Activated B cell treated with CpG ODN at 0.5 μM for 24 hours (primary cell): ENCODE measurements around the gene STX7. TPM values are rescaled to one million over a fixed set of nuclear protein-coding genes. Genes with fewer than 3 reads are reported as not detected.
A peak's percentile ranks its signal among the peaks of the same experiment; 100 is the strongest.

ENCODE experiments used
- ATAC-seq: fragments of 200-7000 bp; cut with Tn5 transposase; one replicate; pipeline ENCODE4 v1.10.0; 2021; ENCODE audit warnings: low read depth, mild to moderate bottlenecking, moderate library complexity
- CTCF ChIA-PET: fragments of 350-600 bp; sonication (Branson Sonifier 250); formaldehyde crosslinking; loops from one replicate; lab custom pipeline; 2021; ENCODE audit warnings: antibody characterized with exemption; lab: Charles Lee
- POLR2A ChIA-PET: fragments of 350-600 bp; sonication (Branson Sonifier 250); formaldehyde crosslinking; loops from one replicate; lab custom pipeline; 2021; ENCODE audit warnings: antibody characterized with exemption; lab: Charles Lee
- DNase-seq: peaks from one replicate; pipeline ENCODE4 v3.0.0; 2022
- H3K27ac Mint-ChIP-seq: one replicate; pipeline ENCODE4 v1.8.0; 2020; ENCODE audit warnings: mixed read lengths
- H3K27me3 Mint-ChIP-seq: one replicate; pipeline ENCODE4 v1.8.0; 2021; ENCODE audit warnings: mixed read lengths
- H3K36me3 Mint-ChIP-seq: one replicate; pipeline ENCODE4 v1.8.0; 2021; ENCODE audit warnings: low read depth, mixed read lengths
- H3K4me1 Mint-ChIP-seq: one replicate; pipeline ENCODE4 v1.8.0; 2021; ENCODE audit warnings: mixed read lengths
- H3K4me3 Mint-ChIP-seq: one replicate; pipeline ENCODE4 v1.8.0; 2020; ENCODE audit warnings: mild to moderate bottlenecking, mixed read lengths
- H3K9me3 Mint-ChIP-seq: one replicate; pipeline ENCODE4 v1.8.0; 2020; ENCODE audit warnings: mixed read lengths
- intact Hi-C: fragments of 100-400 bp; cut with micrococcal nuclease; formaldehyde crosslinking; loops from one replicate; pipeline ENCODE4 v1.15.1; 2024
- total RNA-seq: library from RNA; stranded (reverse); gene quantifications from 2 replicates; pipeline ENCODE4 v1.2.3, GENCODE V29; 2022
- TF ChIP-seq, protein P1 (sequence below): fragments of 200-600 bp; IDR thresholded peaks from one replicate; pipeline ENCODE4 v1.8.0; 2022; ENCODE audit warnings: antibody characterized with exemption, mild to moderate bottlenecking

STX7 gene
- total RNA-seq, 1 donor from 2014 or later: 138 TPM

- Mint-ChIP-seq H3K27ac (peak overlapping the region; percentile 77), H3K9me3 (no peaks in the 10 kb centered on the region), H3K36me3 (peaks cover 84% of the 10 kb centered on the region), H3K27me3 (no peaks in the 10 kb centered on the region), H3K4me3 (peak overlapping the region; percentile 47), H3K4me1 (peaks cover 94% of the 10 kb centered on the region)
- intact Hi-C loops: loop anchor here (1.0 kb wide), 1 partner anchor 14 kb away; no protein-coding TSS in a partner anchor
- TF ChIP-seq, protein P1, sequence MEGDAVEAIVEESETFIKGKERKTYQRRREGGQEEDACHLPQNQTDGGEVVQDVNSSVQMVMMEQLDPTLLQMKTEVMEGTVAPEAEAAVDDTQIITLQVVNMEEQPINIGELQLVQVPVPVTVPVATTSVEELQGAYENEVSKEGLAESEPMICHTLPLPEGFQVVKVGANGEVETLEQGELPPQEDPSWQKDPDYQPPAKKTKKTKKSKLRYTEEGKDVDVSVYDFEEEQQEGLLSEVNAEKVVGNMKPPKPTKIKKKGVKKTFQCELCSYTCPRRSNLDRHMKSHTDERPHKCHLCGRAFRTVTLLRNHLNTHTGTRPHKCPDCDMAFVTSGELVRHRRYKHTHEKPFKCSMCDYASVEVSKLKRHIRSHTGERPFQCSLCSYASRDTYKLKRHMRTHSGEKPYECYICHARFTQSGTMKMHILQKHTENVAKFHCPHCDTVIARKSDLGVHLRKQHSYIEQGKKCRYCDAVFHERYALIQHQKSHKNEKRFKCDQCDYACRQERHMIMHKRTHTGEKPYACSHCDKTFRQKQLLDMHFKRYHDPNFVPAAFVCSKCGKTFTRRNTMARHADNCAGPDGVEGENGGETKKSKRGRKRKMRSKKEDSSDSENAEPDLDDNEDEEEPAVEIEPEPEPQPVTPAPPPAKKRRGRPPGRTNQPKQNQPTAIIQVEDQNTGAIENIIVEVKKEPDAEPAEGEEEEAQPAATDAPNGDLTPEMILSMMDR: no peak
- ChIA-PET POLR2A (interaction anchor here (0.7 kb wide), 1 partner anchor 553 kb away, joined by 3 read pairs; the partner anchor contains the start of gene CCN2), CTCF (no interaction called here)
- DNase-seq: no peak
- ATAC-seq: no peak
Observed at GRCh38 chr6:132504757-132505156, 8.2 kb downstream of the STX7 start.

GRCh38 chr6:132499757-132500156 is 13.2 kb downstream of the STX7 start:
- ChIA-PET CTCF (interaction anchor here (1.0 to 1.5 kb wide), 2 partner anchors 13 to 220 kb away, joined by 3 to 6 read pairs; partner anchors contain the start of gene STX7), POLR2A (interaction anchor here (0.9 to 2.3 kb wide), 3 partner anchors 10 to 13 kb away, joined by 3 to 13 read pairs (median 13); partner anchors contain the start of gene STX7)
- H3K27ac Mint-ChIP-seq: peak overlapping the region; percentile 92
- H3K4me1 Mint-ChIP-seq: peaks cover 93% of the 10 kb centered on the region
- TF ChIP-seq, protein P1: no peak
- H3K9me3 Mint-ChIP-seq: no peaks in the 10 kb centered on the region
- peaks cover 81% of the 10 kb centered on the region for H3K36me3 Mint-ChIP-seq
- peak overlapping the region; percentile 44 for H3K4me3 Mint-ChIP-seq
- no peak for ATAC-seq
- no peak for DNase-seq
- no peaks in the 10 kb centered on the region for H3K27me3 Mint-ChIP-seq
- intact Hi-C loops: loop anchor here (5.0 kb wide), 2 partner anchors 367 to 812 kb away; no protein-coding TSS in a partner anchor

DNA sequence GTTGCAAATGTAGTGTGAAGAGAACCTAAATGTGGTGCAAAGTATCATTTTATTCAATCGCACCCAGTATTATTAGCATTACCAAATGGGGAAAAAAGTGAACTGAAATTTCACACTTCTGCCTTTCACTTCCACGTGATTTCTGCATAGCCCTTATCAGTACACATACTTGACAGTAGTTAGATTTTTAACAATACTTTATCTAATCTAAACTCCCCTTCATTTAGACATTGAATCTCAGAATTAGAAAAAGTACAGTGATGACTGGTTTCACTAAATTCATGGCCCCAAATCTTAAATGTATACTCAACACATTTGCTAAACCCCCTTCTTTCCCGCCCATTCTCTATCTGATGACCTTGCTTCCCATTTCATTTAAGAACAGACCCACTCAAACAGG is 14.3 kb downstream of the STX7 start:
- H3K9me3 Mint-ChIP-seq: no peaks in the 10 kb centered on the region
- intact Hi-C loops: loop anchor here (1.0 to 5.0 kb wide), 4 partner anchors 10 to 811 kb away; no protein-coding TSS in a partner anchor
- ATAC-seq (peak; percentile 67), DNase-seq (no peak)
- TF ChIP-seq, protein P1: no peak
- H3K4me3 Mint-ChIP-seq: peak overlapping the region; percentile 55
- CTCF ChIA-PET: interaction anchor here (3.9 kb wide), 1 partner anchor 13 kb away, joined by 38 read pairs; no protein-coding TSS in a partner anchor
- peaks cover 90% of the 10 kb centered on the region for H3K4me1 Mint-ChIP-seq
- peak overlapping the region; percentile 92 for H3K27ac Mint-ChIP-seq
- peaks cover 76% of the 10 kb centered on the region for H3K36me3 Mint-ChIP-seq
- no peaks in the 10 kb centered on the region for H3K27me3 Mint-ChIP-seq
- POLR2A ChIA-PET: interaction anchor here (5.4 kb wide), 1 partner anchor 11 kb away, joined by 25 read pairs; no protein-coding TSS in a partner anchor

DNA sequence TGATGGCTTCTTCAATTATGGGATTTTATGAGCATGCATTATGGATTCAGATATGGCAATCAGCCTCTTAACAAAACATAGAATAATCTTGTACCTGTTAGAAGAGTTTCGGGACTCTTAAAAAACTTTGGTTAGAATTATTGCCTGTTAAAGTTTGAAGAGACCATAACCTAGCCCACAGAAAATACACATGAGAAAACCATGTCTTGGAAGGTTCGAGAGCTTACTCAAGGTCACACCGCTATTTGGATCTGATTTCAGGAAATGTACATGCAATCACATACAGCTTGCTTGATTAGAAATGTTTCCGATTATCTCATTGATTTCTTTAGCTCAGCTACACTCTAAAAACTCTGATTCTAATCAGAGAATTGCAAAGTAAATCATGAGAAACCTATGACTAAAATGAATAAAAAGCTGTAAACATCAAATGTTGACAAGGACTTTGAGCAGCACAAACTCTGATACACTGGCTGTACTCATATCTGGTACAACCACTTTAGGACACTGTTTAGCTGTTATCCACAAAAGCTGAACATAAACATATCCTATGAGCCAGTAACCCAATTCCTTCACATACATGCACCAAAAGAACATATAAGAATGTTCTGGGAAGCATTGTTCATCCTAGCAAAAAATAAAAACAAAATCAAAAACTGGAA is 16.3 kb downstream of the STX7 start:
- POLR2A ChIA-PET: interaction anchor here (0.5 to 6.1 kb wide), 10 partner anchors 9 to 318 kb away, joined by 3 to 78 read pairs (median 11); partner anchors contain the start of genes RPS12 and STX7

More for the DNA sequence above, 16.3 kb downstream of the STX7 start:
- Mint-ChIP-seq H3K4me3 (peak overlapping the region; percentile 74), H3K36me3 (peaks cover 57% of the 10 kb centered on the region), H3K9me3 (no peaks in the 10 kb centered on the region), H3K27ac (no peak overlapping the region), H3K4me1 (peaks cover 74% of the 10 kb centered on the region), H3K27me3 (no peaks in the 10 kb centered on the region)
- DNase-seq: no peak
- CTCF ChIA-PET: interaction anchor here (1.1 to 3.9 kb wide), 7 partner anchors 8 to 217 kb away, joined by 3 to 38 read pairs (median 5); partner anchors contain the start of gene STX7
- ATAC-seq: no peak
- TF ChIP-seq, protein P1: no peak
- intact Hi-C loops: loop anchor here (5.0 kb wide), 2 partner anchors 364 to 809 kb away; no protein-coding TSS in a partner anchor
